Stimulated activated CD4-positive, alpha-beta T cell treated with anti-CD3 and anti-CD28 coated beads, Interleukin-15, amount 100 ng/mL, for 24 hours (primary cell): Measurements from ENCODE around the gene SEC24D.

Source experiments
- DNase-seq: peaks from one replicate; pipeline ENCODE4 v3.0.0-alpha.2; 2020

The SEC24D gene

GRCh38 chr4:118839221-118839927 is 3.4 kb upstream of the SEC24D start:
- no peak for DNase-seq

GRCh38 chr4:118837121-118837507 is 1.2 kb upstream of the SEC24D start:
- no peak for DNase-seq

- DNase-seq, result peak; percentile 65
Measured at GRCh38 chr4:118836301-118837120, 585 bp upstream of the SEC24D start.

- peak; percentile 63 for DNase-seq
Measured at GRCh38 chr4:118834960-118835569, 861 bp downstream of the SEC24D start.

- DNase-seq, result no peak
Measured at GRCh38 chr4:118834070-118834469, 1.9 kb downstream of the SEC24D start.

GRCh38 chr4:118833192-118833820 is 2.6 kb downstream of the SEC24D start:
- DNase-seq, result no peak

- no peak for DNase-seq
Measured at GRCh38 chr4:118829107-118829506, 6.8 kb downstream of the SEC24D start.

- DNase-seq, result no peak
Measured at GRCh38 chr4:118826723-118827444, 9.0 kb downstream of the SEC24D start.

GRCh38 chr4:118825799-118826198 is 10.1 kb downstream of the SEC24D start:
- no peak for DNase-seq

GRCh38 chr4:118824141-118824540 is 11.8 kb downstream of the SEC24D start:
- no peak for DNase-seq

GRCh38 chr4:118823471-118823870 is 12.5 kb downstream of the SEC24D start:
- DNase-seq, result no peak

- DNase-seq, result no peak
Measured at GRCh38 chr4:118821590-118822293, 14.2 kb downstream of the SEC24D start.

GRCh38 chr4:118817178-118817930 is 18.6 kb downstream of the SEC24D start:
- DNase-seq, result no peak

- DNase-seq, result no peak
Measured at GRCh38 chr4:118816538-118817177, 19.3 kb downstream of the SEC24D start.

- DNase-seq, result no peak
Measured at GRCh38 chr4:118814891-118815290, 21.0 kb downstream of the SEC24D start.

- DNase-seq, result no peak
Measured at GRCh38 chr4:118814058-118814457, 21.9 kb downstream of the SEC24D start.

- DNase-seq, result no peak
Measured at GRCh38 chr4:118813561-118813960, 22.4 kb downstream of the SEC24D start.

- DNase-seq, result no peak
Measured at GRCh38 chr4:118811832-118812231, 24.1 kb downstream of the SEC24D start.

GRCh38 chr4:118810991-118811764 is 24.7 kb downstream of the SEC24D start:
- DNase-seq, result no peak

GRCh38 chr4:118807659-118808058 is 28.3 kb downstream of the SEC24D start:
- no peak for DNase-seq
